Body of pancreas (tissue), 4 donors: ENCODE data around the gene SLC24A3. TPM values are rescaled to one million over a fixed set of nuclear protein-coding genes. Genes with fewer than 3 reads are reported as not detected.

Experiments
- ATAC-seq: fragments of 150-250 bp; one replicate; pipeline ENCODE4 v1.9.1; 2016
- DNase-seq, 4 donors: peaks; one replicate each; pipeline ENCODE4 v3.0.0-alpha.2; 2019
- H3K27ac ChIP-seq, 4 donors: fragments of 200-600 bp; sonication (generic); 1 replicate in 3 of 4; 2 replicates in 1 of 4; pipeline versions ENCODE4 v1.5.1 to v1.6.1; 2016 to 2019; ENCODE audit warnings: mild to moderate bottlenecking in 1 of 4, mixed read lengths in 1 of 4, moderate library complexity in 1 of 4
- H3K27me3 ChIP-seq, 2 donors: fragments of 200-600 bp; sonication (generic); one replicate each; pipeline ENCODE4 v1.6.0; 2016; ENCODE audit warnings: mild to moderate bottlenecking in 1 of 2
- H3K36me3 ChIP-seq, 2 donors: fragments of 200-600 bp; sonication (generic); replicated peaks in 1 of 2; 2 replicates each; pipeline ENCODE4 v1.5.1; 2016; ENCODE audit warnings: low read depth in 2 of 2; ENCODE audit not compliant: insufficient read depth in 1 of 2
- H3K4me1 ChIP-seq: fragments of 200-600 bp; sonication (generic); one replicate; pipeline ENCODE4 v1.6.0; 2016
- H3K4me3 ChIP-seq, 2 donors: fragments of 200-600 bp; sonication (generic); 1 replicate in 1 of 2; 2 replicates in 1 of 2; pipeline ENCODE4 v1.5.1; 2016 to 2019
- H3K9me3 ChIP-seq, 3 donors: fragments of 200-600 bp; sonication (generic); 1 replicate in 2 of 3; 2 replicates in 1 of 3; pipeline ENCODE4 v1.5.1; 2016
- CTCF ChIP-seq, 7 experiments: fragments of 450-650 bp in 4 of 7; fragments of 200-600 bp in 3 of 7; sonication (generic) in 3 of 7; IDR thresholded peaks; one replicate each; pipeline ENCODE4 v1.5.1; 2016 to 2019; ENCODE audit warnings: antibody characterized with exemption in 7 of 7
- POLR2A ChIP-seq, 3 donors: fragments of 450-650 bp; IDR thresholded peaks; one replicate each; pipeline ENCODE4 v1.6.1; 2016; ENCODE audit warnings: antibody characterized with exemption in 3 of 3, mild to moderate bottlenecking in 2 of 3
- WGBS, 2 donors: methylation state at CpG; one replicate each; pipeline ENCODE4 v1.1.5; 2017; 5-methylcytosine and 5-hydroxymethylcytosine counted together
- intact Hi-C: fragments of 100-400 bp; cut with DNase I; formaldehyde crosslinking; loops from one replicate; pipeline ENCODE4 v1.15.1; 2023
- total RNA-seq, 2 donors: library from RNA; depleted of rRNA; stranded (reverse); fragments of >200 nt; gene quantifications; one replicate each; pipeline ENCODE4 v1.1.0, GENCODE V29; 2016

Gene SLC24A3
- total RNA-seq, 2 donors from 2014 or later, result 0.66 to 1.0 TPM

- ATAC-seq (no peak), DNase-seq (no peak)
- Histone ChIP-seq H3K36me3 (no peaks in the 10 kb centered on the region), H3K27ac (no peak overlapping the region), H3K4me3 (no peak overlapping the region), H3K27me3 (no peaks in the 10 kb centered on the region), H3K9me3 (no peaks in the 10 kb centered on the region), H3K4me1 (no peaks in the 10 kb centered on the region)
- intact Hi-C loops, result no loop called here
- no peak for TF ChIP-seq POLR2A (IDR thresholded peaks at IDR 0.05)
- TF ChIP-seq CTCF (IDR thresholded peaks at IDR 0.05), result no peak
- 62 to 67% methylated on average over 4 of the region's 4 CpGs for WGBS, 2 donors
Observed at GRCh38 chr20:19491241-19491640, 278.8 kb downstream of the SLC24A3 start.

GRCh38 chr20:19492116-19492515, 279.7 kb downstream of the SLC24A3 start:
- 45 to 67% methylated on average over 3 of the region's 3 CpGs for WGBS, 2 donors

GRCh38 chr20:19492687-19493336, 280.4 kb downstream of the SLC24A3 start:
- peak in 1 of 4 donors; percentile 7 for DNase-seq
- H3K9me3 ChIP-seq, result no peaks in the 10 kb centered on the region

More at GRCh38 chr20:19492116-19492515, 279.7 kb downstream of the SLC24A3 start:
- no peak for ATAC-seq
- Histone ChIP-seq H3K27me3 (no peaks in the 10 kb centered on the region), H3K9me3 (no peaks in the 10 kb centered on the region), H3K27ac (no peak overlapping the region), H3K36me3 (no peaks in the 10 kb centered on the region), H3K4me1 (no peaks in the 10 kb centered on the region), H3K4me3 (no peak overlapping the region)
- DNase-seq, result no peak
- intact Hi-C loops, result no loop called here
- TF ChIP-seq CTCF (IDR thresholded peaks at IDR 0.05) (no peak), POLR2A (IDR thresholded peaks at IDR 0.05) (no peak)

GRCh38 chr20:19493794-19494495, 281.5 kb downstream of the SLC24A3 start:
- DNase-seq, result no peak
- no peaks in the 10 kb centered on the region for H3K27me3 ChIP-seq
- H3K4me1 ChIP-seq, result no peaks in the 10 kb centered on the region
- WGBS, 2 donors, result 63% methylated on average over 6 to 7 of the region's 7 CpGs
- intact Hi-C loops, result no loop called here
- TF ChIP-seq POLR2A (IDR thresholded peaks at IDR 0.05) (no peak), CTCF (IDR thresholded peaks at IDR 0.05) (no peak)
- no peak for ATAC-seq
- H3K36me3 ChIP-seq, result no peaks in the 10 kb centered on the region
- no peak overlapping the region for H3K4me3 ChIP-seq
- no peak overlapping the region for H3K27ac ChIP-seq
- H3K9me3 ChIP-seq, result no peaks in the 10 kb centered on the region

More at GRCh38 chr20:19492687-19493336, 280.4 kb downstream of the SLC24A3 start:
- intact Hi-C loops, result no loop called here
- Histone ChIP-seq H3K27ac (no peak overlapping the region), H3K4me3 (no peak overlapping the region), H3K27me3 (no peaks in the 10 kb centered on the region), H3K4me1 (no peaks in the 10 kb centered on the region), H3K36me3 (no peaks in the 10 kb centered on the region)
- no peak for TF ChIP-seq POLR2A (IDR thresholded peaks at IDR 0.05)
- TF ChIP-seq CTCF (IDR thresholded peaks at IDR 0.05), result no peak
- ATAC-seq, result no peak
- 59 to 64% methylated on average over 6 of the region's 6 CpGs for WGBS, 2 donors
